Measurements from ENCODE around the gene C14orf132. TPM values are rescaled to one million over a fixed set of nuclear protein-coding genes. Genes with fewer than 3 reads are reported as not detected.

The C14orf132 gene
- total RNA-seq, 1 experiment from 2014 or later: 22.6 TPM

GRCh38 chr14:96119947-96120346 lies 80.8 kb downstream of the C14orf132 start:
- DNase-seq (ENCODE audit: low read depth): peak; percentile 50

- DNase-seq (ENCODE audit: low read depth): no peak
These were observed 81.2 kb downstream of the C14orf132 start for GRCh38 chr14:96120392-96120791.

GRCh38 chr14:96120941-96121340 lies 81.8 kb downstream of the C14orf132 start:
- DNase-seq (ENCODE audit: low read depth): no peak

GRCh38 chr14:96121660-96122395 lies 82.7 kb downstream of the C14orf132 start:
- peak; percentile 79 for DNase-seq (ENCODE audit: low read depth)

- DNase-seq (ENCODE audit: low read depth): peak; percentile 97
These were observed 83.3 kb downstream of the C14orf132 start for GRCh38 chr14:96122496-96122895.

- DNase-seq (ENCODE audit: low read depth): peak; percentile 71
These were observed 86.4 kb downstream of the C14orf132 start for GRCh38 chr14:96125536-96125935.

- DNase-seq (ENCODE audit: low read depth): peak; percentile 69
These were observed 87.2 kb downstream of the C14orf132 start for GRCh38 chr14:96126339-96126782.

- DNase-seq (ENCODE audit: low read depth): no peak
These were observed 87.7 kb downstream of the C14orf132 start for GRCh38 chr14:96126783-96127271.

- DNase-seq (ENCODE audit: low read depth): no peak
These were observed 90.1 kb downstream of the C14orf132 start for GRCh38 chr14:96129128-96129736.

- no peak for DNase-seq (ENCODE audit: low read depth)
These were observed 91.2 kb downstream of the C14orf132 start for GRCh38 chr14:96130391-96130790.

- DNase-seq (ENCODE audit: low read depth): peak; percentile 62
These were observed 91.7 kb downstream of the C14orf132 start for GRCh38 chr14:96130854-96131253.

- no peak for DNase-seq (ENCODE audit: low read depth)
These were observed 92.7 kb downstream of the C14orf132 start for GRCh38 chr14:96131836-96132235.

GRCh38 chr14:96134508-96134907 lies 95.3 kb downstream of the C14orf132 start:
- DNase-seq (ENCODE audit: low read depth): no peak

- peak; percentile 92 for DNase-seq (ENCODE audit: low read depth)
These were observed 96.1 kb downstream of the C14orf132 start for GRCh38 chr14:96135285-96135684.

GRCh38 chr14:96136371-96137005 lies 97.3 kb downstream of the C14orf132 start:
- DNase-seq (ENCODE audit: low read depth): peak; percentile 86

GRCh38 chr14:96138241-96138640 lies 99.1 kb downstream of the C14orf132 start:
- DNase-seq (ENCODE audit: low read depth): no peak

GRCh38 chr14:96139169-96139568 lies 100.0 kb downstream of the C14orf132 start:
- no peak for DNase-seq (ENCODE audit: low read depth)

GRCh38 chr14:96139879-96140278 lies 100.7 kb downstream of the C14orf132 start:
- peak; percentile 63 for DNase-seq (ENCODE audit: low read depth)

- DNase-seq (ENCODE audit: low read depth): no peak
These were observed 101.8 kb downstream of the C14orf132 start for GRCh38 chr14:96140952-96141351.
